ENCODE data around the gene CPLX1. TPM values are rescaled to one million over a fixed set of nuclear protein-coding genes. Genes with fewer than 3 reads are reported as not detected.
A peak's percentile ranks its signal among the peaks of the same experiment; 100 is the strongest.
"Not testable (repeated sequence)": the region's sequence is repeated elsewhere in the genome, so short reads cannot be mapped to it uniquely, and the experiment has no call there.

The CPLX1 gene
- total RNA-seq, 1 donor from 2014 or later = 115 TPM

GRCh38 chr4:742096-742741 is 83.7 kb downstream of the CPLX1 start:
- Mint-ChIP-seq H3K4me1 (ENCODE audit: low read depth, unreplicated experiment) (no peaks in the 10 kb centered on the region), H3K27ac (ENCODE audit: unreplicated experiment) (no peak overlapping the region), H3K9me3 (ENCODE audit: unreplicated experiment) (peaks cover 8% of the 10 kb centered on the region), H3K27me3 (ENCODE audit: unreplicated experiment) (peaks cover 2% of the 10 kb centered on the region), H3K36me3 (ENCODE audit: unreplicated experiment) (no peaks in the 10 kb centered on the region), H3K4me3 (ENCODE audit: unreplicated experiment) (no peak overlapping the region)
- no peak for TF ChIP-seq CTCF (IDR thresholded peaks at IDR 0.05; ENCODE audit: partially characterized antibody, unreplicated experiment)
- DNase-seq = no peak

- Mint-ChIP-seq H3K27ac (ENCODE audit: unreplicated experiment) (peak overlapping the region; percentile 48), H3K36me3 (ENCODE audit: unreplicated experiment) (no peaks in the 10 kb centered on the region), H3K4me1 (ENCODE audit: low read depth, unreplicated experiment) (no peaks in the 10 kb centered on the region), H3K27me3 (ENCODE audit: unreplicated experiment) (peaks cover 2% of the 10 kb centered on the region), H3K4me3 (ENCODE audit: unreplicated experiment) (no peak overlapping the region), H3K9me3 (ENCODE audit: unreplicated experiment) (peaks cover 8% of the 10 kb centered on the region)
- no peak for TF ChIP-seq CTCF (IDR thresholded peaks at IDR 0.05; ENCODE audit: partially characterized antibody, unreplicated experiment)
- no peak for DNase-seq
Observed at GRCh38 chr4:740656-741282, 85.2 kb downstream of the CPLX1 start.

- Mint-ChIP-seq H3K4me3 (ENCODE audit: unreplicated experiment) (no peak overlapping the region), H3K27ac (ENCODE audit: unreplicated experiment) (no peak overlapping the region), H3K9me3 (ENCODE audit: unreplicated experiment) (peaks cover 8% of the 10 kb centered on the region), H3K4me1 (ENCODE audit: low read depth, unreplicated experiment) (no peaks in the 10 kb centered on the region), H3K36me3 (ENCODE audit: unreplicated experiment) (no peaks in the 10 kb centered on the region), H3K27me3 (ENCODE audit: unreplicated experiment) (peaks cover 2% of the 10 kb centered on the region)
- DNase-seq = no peak
- TF ChIP-seq CTCF (IDR thresholded peaks at IDR 0.05; ENCODE audit: partially characterized antibody, unreplicated experiment) = no peak
Observed at GRCh38 chr4:740011-740410, 85.9 kb downstream of the CPLX1 start.

- Mint-ChIP-seq H3K36me3 (ENCODE audit: unreplicated experiment) (no peaks in the 10 kb centered on the region), H3K27ac (ENCODE audit: unreplicated experiment) (no peak overlapping the region), H3K4me3 (ENCODE audit: unreplicated experiment) (no peak overlapping the region), H3K9me3 (ENCODE audit: unreplicated experiment) (peaks cover 10% of the 10 kb centered on the region), H3K27me3 (ENCODE audit: unreplicated experiment) (peaks cover 2% of the 10 kb centered on the region), H3K4me1 (ENCODE audit: low read depth, unreplicated experiment) (no peaks in the 10 kb centered on the region)
- DNase-seq = no peak
- no peak for TF ChIP-seq CTCF (IDR thresholded peaks at IDR 0.05; ENCODE audit: partially characterized antibody, unreplicated experiment)
Observed at GRCh38 chr4:739569-739968, 86.4 kb downstream of the CPLX1 start.

GRCh38 chr4:738781-739280 is 87.1 kb downstream of the CPLX1 start:
- peaks cover 10% of the 10 kb centered on the region for H3K9me3 Mint-ChIP-seq (ENCODE audit: unreplicated experiment)
- H3K27me3 Mint-ChIP-seq (ENCODE audit: unreplicated experiment) = peaks cover 3% of the 10 kb centered on the region
- H3K36me3 Mint-ChIP-seq (ENCODE audit: unreplicated experiment) = no peaks in the 10 kb centered on the region
- DNase-seq = no peak
- no peak for TF ChIP-seq CTCF (IDR thresholded peaks at IDR 0.05; ENCODE audit: partially characterized antibody, unreplicated experiment)
- no peak overlapping the region for H3K4me3 Mint-ChIP-seq (ENCODE audit: unreplicated experiment)
- H3K27ac Mint-ChIP-seq (ENCODE audit: unreplicated experiment) = no peak overlapping the region
- H3K4me1 Mint-ChIP-seq (ENCODE audit: low read depth, unreplicated experiment) = no peaks in the 10 kb centered on the region

GRCh38 chr4:736561-736960 is 89.4 kb downstream of the CPLX1 start:
- not testable (repeated sequence) for H3K36me3 Mint-ChIP-seq (ENCODE audit: unreplicated experiment); DNase-seq; H3K4me1 Mint-ChIP-seq (ENCODE audit: low read depth, unreplicated experiment); H3K27me3 Mint-ChIP-seq (ENCODE audit: unreplicated experiment); H3K9me3 Mint-ChIP-seq (ENCODE audit: unreplicated experiment); H3K4me3 Mint-ChIP-seq (ENCODE audit: unreplicated experiment); H3K27ac Mint-ChIP-seq (ENCODE audit: unreplicated experiment)

All from glutamatergic neuron (in vitro differentiated cells).